Measurements from ENCODE around the gene RETREG3.

GRCh38 chr17:42598905-42599304 lies 10.3 kb downstream of the RETREG3 start:
- no peak for TF ChIP-seq CTCF (IDR thresholded peaks at IDR 0.05)
- TF ChIP-seq POLR2A (IDR thresholded peaks at IDR 0.05) = no peak

Data from body of pancreas (tissue), 4 donors.